Right atrium auricular region (tissue), 2 donors: Measurements from ENCODE around the gene AP3S2. TPM values are rescaled to one million over a fixed set of nuclear protein-coding genes. Genes with fewer than 3 reads are reported as not detected.

Experiments used
- DNase-seq: peaks from one replicate; pipeline ENCODE4 v3.0.0-alpha.2; 2019; ENCODE audit warnings: low spot score
- H3K27ac ChIP-seq, 2 donors: fragments of 200-600 bp; sonication (generic); 1 replicate in 1 of 2; 2 replicates in 1 of 2; pipeline ENCODE4 v1.5.1; 2016 to 2019
- H3K27me3 ChIP-seq, 2 donors: fragments of 200-600 bp; sonication (generic); one replicate each; pipeline versions ENCODE4 v1.5.1 to v1.6.0; 2017 to 2019
- H3K36me3 ChIP-seq: fragments of 200-600 bp; sonication (generic); one replicate; pipeline ENCODE4 v1.5.1; 2016
- H3K4me1 ChIP-seq, 2 donors: fragments of 200-600 bp; sonication (generic); one replicate each; pipeline versions ENCODE4 v1.5.1 to v1.6.0; 2017 to 2019
- H3K4me3 ChIP-seq, 2 donors: fragments of 200-600 bp; sonication (generic); 1 replicate in 1 of 2; 2 replicates in 1 of 2; pipeline ENCODE4 v1.5.1; 2017 to 2019; ENCODE audit warnings: mild to moderate bottlenecking in 1 of 2, moderate library complexity in 1 of 2
- H3K9me3 ChIP-seq, 2 donors: fragments of 200-600 bp; sonication (generic); one replicate each; pipeline ENCODE4 v1.5.1; 2019
- CTCF ChIP-seq, 2 donors: fragments of 200-600 bp; sonication (generic); IDR thresholded peaks; one replicate each; pipeline ENCODE4 v1.5.1; 2019; ENCODE audit warnings: antibody characterized with exemption in 2 of 2
- total RNA-seq, 2 donors: library from RNA; depleted of rRNA; stranded (reverse); fragments of >200 nt; gene quantifications; one replicate each; pipeline ENCODE4 v1.1.0, GENCODE V29; 2016

AP3S2 gene
- total RNA-seq, 2 donors from 2014 or later: 42.1 to 65.9 TPM

GRCh38 chr15:89880727-89881126 is 13.1 kb downstream of the AP3S2 start:
- Histone ChIP-seq H3K4me3 (no peak overlapping the region), H3K27me3 (no peaks in the 10 kb centered on the region), H3K9me3 (no peaks in the 10 kb centered on the region), H3K4me1 (no peaks in the 10 kb centered on the region), H3K36me3 (peaks cover 47% of the 10 kb centered on the region), H3K27ac (no peak overlapping the region)
- no peak for TF ChIP-seq CTCF (IDR thresholded peaks at IDR 0.05)
- no peak for DNase-seq

DNA sequence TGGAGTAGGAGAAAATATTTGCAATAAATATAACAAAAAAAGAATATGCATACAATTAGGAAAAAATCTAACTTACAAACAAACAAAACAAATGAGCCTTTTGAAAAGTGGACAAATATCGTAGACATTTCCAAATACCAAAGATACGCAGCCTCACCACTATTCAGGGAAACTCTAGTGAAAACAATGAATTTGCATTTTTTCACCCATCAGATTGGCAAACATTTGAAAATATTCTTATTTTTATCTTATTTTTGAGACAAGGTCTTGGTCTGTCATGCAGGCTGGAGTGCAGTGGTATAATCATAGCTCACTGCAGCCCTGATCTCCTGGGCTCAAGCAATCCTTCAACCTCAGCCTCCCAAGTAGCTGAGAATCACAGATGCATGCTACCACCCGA is 15.5 kb downstream of the AP3S2 start:
- DNase-seq: no peak
- Histone ChIP-seq H3K9me3 (no peaks in the 10 kb centered on the region), H3K4me1 (no peaks in the 10 kb centered on the region), H3K27ac (no peak overlapping the region), H3K36me3 (peaks cover 23% of the 10 kb centered on the region), H3K27me3 (no peaks in the 10 kb centered on the region), H3K4me3 (no peak overlapping the region)
- TF ChIP-seq CTCF (IDR thresholded peaks at IDR 0.05): no peak

DNA sequence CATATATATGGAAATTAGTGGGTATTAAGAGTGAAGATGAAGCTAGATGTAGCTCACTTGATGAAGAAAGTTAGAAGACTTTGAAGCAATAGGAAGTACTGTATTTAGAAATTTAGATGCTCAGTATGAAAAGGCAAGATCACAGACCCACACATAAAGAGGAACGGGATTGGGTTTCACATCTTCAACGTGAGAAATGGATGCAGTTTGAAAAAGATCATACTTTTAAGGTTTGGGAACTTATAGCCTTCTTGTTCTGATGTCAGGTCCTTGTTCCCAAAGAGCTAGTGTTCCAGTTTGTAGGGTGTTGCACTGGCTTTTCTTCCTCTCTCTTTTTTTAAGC is 16.7 kb downstream of the AP3S2 start:
- Histone ChIP-seq H3K27me3 (no peaks in the 10 kb centered on the region), H3K9me3 (no peaks in the 10 kb centered on the region), H3K36me3 (peaks cover 11% of the 10 kb centered on the region), H3K4me1 (no peaks in the 10 kb centered on the region), H3K4me3 (no peak overlapping the region), H3K27ac (no peak overlapping the region)
- DNase-seq: no peak
- TF ChIP-seq CTCF (IDR thresholded peaks at IDR 0.05): no peak

GRCh38 chr15:89876396-89877082 is 17.3 kb downstream of the AP3S2 start:
- no peaks in the 10 kb centered on the region for H3K27me3 ChIP-seq
- no peak for DNase-seq
- TF ChIP-seq CTCF (IDR thresholded peaks at IDR 0.05): no peak
- no peaks in the 10 kb centered on the region for H3K4me1 ChIP-seq
- peaks cover 10% of the 10 kb centered on the region for H3K36me3 ChIP-seq
- H3K4me3 ChIP-seq: no peak overlapping the region
- H3K27ac ChIP-seq: no peak overlapping the region
- no peaks in the 10 kb centered on the region for H3K9me3 ChIP-seq

DNA sequence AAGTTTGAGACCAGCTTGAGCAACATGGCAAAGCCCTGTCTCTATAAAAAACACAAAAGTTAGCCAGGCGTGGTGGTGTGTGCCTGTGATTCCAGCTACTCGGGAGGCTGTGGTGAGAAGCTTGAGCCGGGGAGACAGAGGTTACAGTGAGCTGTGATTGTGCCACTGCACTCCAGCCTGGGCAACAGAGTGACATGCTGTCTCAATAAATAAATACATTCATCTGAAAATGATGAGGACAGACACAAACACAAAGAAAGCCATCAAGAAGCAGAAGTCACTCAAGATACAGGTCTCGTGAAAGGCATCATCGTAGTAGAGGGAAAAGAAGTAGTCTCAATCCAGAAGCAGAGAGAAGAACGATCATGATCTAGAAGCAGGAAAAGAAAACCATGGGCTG is 18.1 kb downstream of the AP3S2 start:
- H3K4me3 ChIP-seq: no peak overlapping the region
- H3K27me3 ChIP-seq: no peaks in the 10 kb centered on the region
- no peaks in the 10 kb centered on the region for H3K9me3 ChIP-seq
- H3K4me1 ChIP-seq: no peaks in the 10 kb centered on the region
- peaks cover 18% of the 10 kb centered on the region for H3K36me3 ChIP-seq
- no peak overlapping the region for H3K27ac ChIP-seq
- TF ChIP-seq CTCF (IDR thresholded peaks at IDR 0.05): no peak
- no peak for DNase-seq

- H3K27ac ChIP-seq: no peak overlapping the region
Observed at GRCh38 chr15:89874926-89875564, 18.7 kb downstream of the AP3S2 start.

More at GRCh38 chr15:89874926-89875564, 18.7 kb downstream of the AP3S2 start:
- no peaks in the 10 kb centered on the region for H3K27me3 ChIP-seq
- H3K4me3 ChIP-seq: no peak overlapping the region
- peak; percentile 82 for DNase-seq
- TF ChIP-seq CTCF (IDR thresholded peaks at IDR 0.05): peak; percentile 84 to 94
- no peaks in the 10 kb centered on the region for H3K4me1 ChIP-seq
- H3K36me3 ChIP-seq: peaks cover 24% of the 10 kb centered on the region
- H3K9me3 ChIP-seq: no peaks in the 10 kb centered on the region
